IMR-90 (cell line): Measurements from ENCODE around the gene RYR3. TPM values are rescaled to one million over a fixed set of nuclear protein-coding genes. Genes with fewer than 3 reads are reported as not detected.

Source experiments
- ATAC-seq: fragments of 200-7000 bp; cut with Tn5 transposase; 2 replicates; pipeline ENCODE4 v1.9.1; 2020; ENCODE audit warnings: low read depth, mild to moderate bottlenecking, moderate library complexity
- BruUV-seq: library from RNA; stranded (reverse); fragments of 400-500 nt; replicated peaks from 2 replicates; lab custom pipeline; 2021; lab: Mats Ljungman, UMichigan
- CTCF ChIA-PET: fragments of 300-600 bp; formaldehyde crosslinking; extraction: SDS; loops from one replicate; lab custom pipeline; 2021; ENCODE audit warnings: antibody characterized with exemption; lab: Yijun Ruan, JAX
- POLR2A ChIA-PET: fragments of 300-600 bp; sonication (Branson Sonifier 250); formaldehyde crosslinking; loops from one replicate; lab custom pipeline; 2022; ENCODE audit warnings: antibody characterized with exemption; ENCODE audit not compliant: unreplicated experiment; lab: Charles Lee
- DNase-seq: peaks from one replicate; pipeline ENCODE4 v3.0.0; 2013
- H2AFZ ChIP-seq: replicated peaks from 2 replicates; pipeline ENCODE3; 2013; ENCODE audit warnings: low read length, mild to moderate bottlenecking; ENCODE audit not compliant: poor library complexity
- H2AK5ac ChIP-seq: 2 replicates; pipeline ENCODE4 v1.6.1; 2013; ENCODE audit warnings: low read depth, low read length, inconsistent platforms
- H2AK9ac ChIP-seq: replicated peaks from 2 replicates; pipeline ENCODE3; 2013; ENCODE audit warnings: mild to moderate bottlenecking, low read depth, low read length, moderate library complexity; ENCODE audit not compliant: poor library complexity
- H2BK120ac ChIP-seq: 2 replicates; pipeline ENCODE4 v1.6.1; 2013; ENCODE audit warnings: low read depth, low read length, inconsistent platforms
- H2BK15ac ChIP-seq: 3 replicates; pipeline ENCODE4 v1.6.1; 2013; ENCODE audit warnings: low read depth, low read length, inconsistent platforms
- H2BK20ac ChIP-seq: 2 replicates; pipeline ENCODE4 v1.6.1; 2013; ENCODE audit warnings: low read depth, mild to moderate bottlenecking, inconsistent platforms, low read length, moderate library complexity
- H2BK5ac ChIP-seq: 2 replicates; pipeline ENCODE4 v1.6.1; 2013; ENCODE audit warnings: mild to moderate bottlenecking, low read depth, low read length, inconsistent platforms; ENCODE audit not compliant: poor library complexity, severe bottlenecking
- H3K14ac ChIP-seq: replicated peaks from 2 replicates; pipeline ENCODE4 v1.6.1; 2013; ENCODE audit warnings: low read depth, low read length, inconsistent platforms
- H3K18ac ChIP-seq: 2 replicates; pipeline ENCODE4 v1.6.1; 2013; ENCODE audit warnings: low read depth, low read length, control low read depth
- H3K23ac ChIP-seq: 2 replicates; pipeline ENCODE4 v1.6.1; 2013; ENCODE audit warnings: low read depth, low read length, inconsistent platforms
- H3K27ac ChIP-seq: 2 replicates; pipeline ENCODE4 v1.5.1; 2013; ENCODE audit warnings: mild to moderate bottlenecking, control low read depth, low read length; ENCODE audit not compliant: insufficient read depth
- H3K27me3 ChIP-seq: 2 replicates; pipeline ENCODE4 v1.6.1; 2013; ENCODE audit warnings: low read length; ENCODE audit not compliant: control insufficient read depth, insufficient read depth
- H3K36me3 ChIP-seq: 2 replicates; pipeline ENCODE4 v1.6.1; 2013; ENCODE audit warnings: low read length, mixed read lengths; ENCODE audit not compliant: control insufficient read depth, insufficient read depth
- H3K4ac ChIP-seq: 2 replicates; pipeline ENCODE4 v1.6.1; 2013; ENCODE audit warnings: low read depth, low read length, inconsistent platforms
- H3K4me1 ChIP-seq: 2 replicates; pipeline ENCODE4 v1.6.1; 2013; ENCODE audit warnings: low read length, mixed read lengths; ENCODE audit not compliant: control insufficient read depth, insufficient read depth
- H3K4me2 ChIP-seq: 2 replicates; pipeline ENCODE4 v1.6.1; 2013; ENCODE audit warnings: low read depth, mild to moderate bottlenecking, control low read depth, low read length, moderate library complexity
- H3K4me3 ChIP-seq: 2 replicates; pipeline ENCODE4 v1.5.1; 2013; ENCODE audit warnings: low read depth, mild to moderate bottlenecking, control low read depth, low read length, moderate library complexity; ENCODE audit not compliant: insufficient read depth
- H3K56ac ChIP-seq: 2 replicates; pipeline ENCODE4 v1.6.1; 2013; ENCODE audit warnings: low read length, inconsistent platforms; ENCODE audit not compliant: insufficient read depth; ENCODE audit errors: extremely low read depth
- H3K79me1 ChIP-seq, 2 experiments: 2 replicates each; pipeline ENCODE4 v1.6.1; 2013; ENCODE audit warnings: low read length in 2 of 2, inconsistent platforms in 1 of 2, low read depth in 1 of 2
- H3K9ac ChIP-seq: 2 replicates; pipeline ENCODE4 v1.6.1; 2013; ENCODE audit warnings: low read depth, low read length, control low read depth
- H3K9me1 ChIP-seq: 2 replicates; pipeline ENCODE4 v1.6.1; 2013; ENCODE audit warnings: low read length, inconsistent platforms; ENCODE audit not compliant: insufficient read depth
- H3K9me3 ChIP-seq: 2 replicates; pipeline ENCODE4 v1.6.1; 2013; ENCODE audit warnings: low read length; ENCODE audit not compliant: control insufficient read depth, insufficient read depth
- H4K20me1 ChIP-seq: 2 replicates; pipeline ENCODE4 v1.6.1; 2013; ENCODE audit warnings: low read length, inconsistent platforms; ENCODE audit not compliant: insufficient read depth
- H4K5ac ChIP-seq: 2 replicates; pipeline ENCODE4 v1.6.1; 2013; ENCODE audit warnings: mild to moderate bottlenecking, low read depth, low read length, control low read depth
- H4K8ac ChIP-seq, 2 experiments: 2 replicates each; pipeline ENCODE4 v1.6.1; 2013; ENCODE audit warnings: low read depth in 2 of 2, low read length in 2 of 2, control low read depth in 1 of 2, inconsistent platforms in 1 of 2
- H4K91ac ChIP-seq: 2 replicates; pipeline ENCODE4 v1.6.1; 2013; ENCODE audit warnings: low read depth, low read length, inconsistent platforms; ENCODE audit not compliant: insufficient read depth
- BHLHE40 ChIP-seq: fragments of 150-350 bp; IDR thresholded peaks from 2 replicates; pipeline ENCODE4 v1.6.1; 2016; ENCODE audit warnings: mild to moderate bottlenecking, low read depth, low read length
- MAFK ChIP-seq: IDR thresholded peaks from 2 replicates; pipeline ENCODE4 v1.6.1; 2012; ENCODE audit warnings: low read depth, low read length, improper control_type of control experiment
- WGBS, 2 experiments: methylation state at CpG; one replicate each; pipeline versions ENCODE4 v1.1.5 to v1.1.7; 2013; ENCODE audit warnings: missing lambda C conversion rate in 2 of 2; ENCODE audit not compliant: insufficient read length in 1 of 2; ENCODE audit errors: extremely low coverage in 2 of 2; 5-methylcytosine and 5-hydroxymethylcytosine counted together
- dilution Hi-C: fragments of 300-500 bp; cut with HindIII; formaldehyde crosslinking; loops from one replicate; pipeline ENCODE4 v1.14.3; 2018; ENCODE audit warnings: low sequenced_read_pairs; ENCODE audit not compliant: unreplicated experiment
- in situ Hi-C: fragments of 300-500 bp; cut with MboI; formaldehyde crosslinking; loops from 3 replicates; pipeline ENCODE4 v1.14.3; 2019; ENCODE audit warnings: low sequenced_read_pairs, inconsistent platforms, mixed read lengths
- intact Hi-C: fragments of 100-400 bp; cut with micrococcal nuclease; formaldehyde crosslinking; loops from 2 replicates; pipeline ENCODE4 v1.10.0; 2022
- polyA plus RNA-seq, 3 experiments: library from polyadenylated mRNA; depleted of rRNA; stranded (reverse); fragments of >200 nt; gene quantifications; 2 replicates each; pipeline ENCODE4 v1.2.3, GENCODE V29; 2012; ENCODE audit warnings: low replicate concordance in 1 of 3
- total RNA-seq: library from RNA; depleted of rRNA; stranded (reverse); fragments of >200 nt; gene quantifications from 2 replicates; pipeline ENCODE4 v1.2.3, GENCODE V29; 2012

Gene RYR3
- total and polyA plus RNA-seq, 2 of the 4 experiments (the other 2 are of a cell fraction): 0.18 TPM; not detected in 1

DNA sequence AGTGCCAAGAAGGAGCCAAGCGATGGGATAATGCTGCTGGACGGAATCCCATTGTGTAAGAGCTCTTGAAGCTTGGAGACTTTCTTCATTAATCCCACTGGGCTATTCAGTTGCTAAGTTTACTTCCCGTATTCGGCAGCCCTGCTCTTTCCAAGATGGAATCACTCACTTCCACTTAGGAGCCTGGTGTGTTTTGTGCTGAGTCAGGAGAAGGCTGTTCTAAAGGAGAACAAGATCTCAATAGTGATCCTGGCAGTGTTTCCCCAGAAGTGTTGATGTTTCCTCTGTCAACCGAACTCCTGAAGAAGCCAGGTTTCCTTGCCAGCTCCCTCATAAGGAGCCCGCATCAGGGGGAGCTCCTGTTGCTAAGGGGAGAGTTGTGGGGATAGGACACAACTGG lies 387.4 kb downstream of the RYR3 start:
- Histone ChIP-seq H3K4ac (no peak overlapping the region), H4K20me1 (no peaks in the 10 kb centered on the region), H4K5ac (no peak overlapping the region), H3K14ac (no peak overlapping the region), H2BK120ac (no peak overlapping the region), H2AK5ac (no peak overlapping the region), H4K8ac (no peak overlapping the region), H3K4me3 (no peak overlapping the region), H2BK5ac (no peak overlapping the region), H3K27ac (no peak overlapping the region), H2AFZ (no peak overlapping the region), H3K27me3 (peaks cover 25% of the 10 kb centered on the region), H3K36me3 (no peaks in the 10 kb centered on the region), H3K4me2 (no peak overlapping the region), H3K9me1 (no peaks in the 10 kb centered on the region; the same call in 1 of the 2 replicates), H2BK20ac (no peak overlapping the region), H3K23ac (no peak overlapping the region), H3K9ac (no peak overlapping the region), H3K18ac (no peak overlapping the region), H2BK15ac (no peak overlapping the region), H3K56ac (no peak overlapping the region), H3K9me3 (no peaks in the 10 kb centered on the region), H2AK9ac (no peak overlapping the region), H3K4me1 (no peaks in the 10 kb centered on the region), H4K91ac (no peak overlapping the region), H3K79me1 (no peaks in the 10 kb centered on the region)
- in situ Hi-C loops: loop anchor here (25.0 kb wide), 1 partner anchor 636 kb away; no protein-coding TSS in a partner anchor
- ChIA-PET CTCF (no interaction called here), POLR2A (no interaction called here)
- dilution Hi-C loops: no loop called here
- ATAC-seq: no peak
- intact Hi-C loops: no loop called here
- TF ChIP-seq MAFK: peak; percentile 85
- no peak for TF ChIP-seq BHLHE40
- DNase-seq: no peak
- BruUV-seq: no TSS peak
- WGBS, 2 experiments: no CpG with 5 or more reads among the region's 6 CpGs
